ENCODE data around the gene MDGA2. TPM values are rescaled to one million over a fixed set of nuclear protein-coding genes. Genes with fewer than 3 reads are reported as not detected.

Gene MDGA2
- total and polyA plus RNA-seq, 2 of the 8 experiments (the other 6 are each of a cell fraction or from before 2014, with no cell fraction given): 0.11 to 0.69 TPM

DNA sequence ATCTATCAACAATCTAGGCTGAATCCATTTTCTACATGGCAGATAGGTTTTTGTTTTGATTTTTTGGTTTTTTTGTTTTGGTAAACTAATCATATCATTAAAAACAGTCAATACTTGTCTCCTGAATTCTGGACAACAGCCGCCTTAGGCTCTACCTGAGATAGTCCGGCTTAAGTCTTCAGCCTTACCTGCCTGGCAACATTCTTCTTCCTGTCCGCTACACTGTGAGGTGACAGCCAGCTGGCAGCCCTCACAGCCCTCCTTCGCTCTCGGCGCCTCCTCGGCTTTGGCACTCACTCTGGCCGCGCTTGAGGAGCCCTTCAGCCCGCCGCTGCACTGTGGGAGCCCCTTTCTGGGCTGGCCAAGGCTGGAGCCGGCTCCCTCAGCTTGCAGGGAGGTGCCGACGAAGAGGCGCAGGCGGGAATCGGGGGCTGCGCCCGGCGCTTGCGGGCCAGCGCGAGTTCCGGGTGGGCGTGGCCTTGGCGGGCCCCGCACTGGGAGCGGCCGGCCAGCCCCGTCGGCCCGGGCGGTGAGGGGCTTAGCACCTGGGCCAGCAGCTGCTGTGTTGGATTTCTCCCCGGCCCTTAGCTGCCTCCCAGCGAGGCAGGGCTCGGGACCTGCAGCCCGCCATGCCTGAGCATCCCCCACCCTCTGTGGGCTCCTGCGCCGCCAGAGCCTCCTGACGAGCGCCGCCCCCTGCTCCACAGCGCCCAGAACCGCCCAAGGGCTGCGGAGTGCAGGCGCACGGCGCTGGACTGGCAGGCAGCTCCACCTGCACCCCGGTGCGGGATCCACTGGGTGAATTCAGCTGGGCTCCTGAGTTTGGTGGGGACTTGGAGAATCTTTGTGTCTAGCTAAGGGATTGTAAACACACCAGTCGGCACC, 49.0 kb downstream of the MDGA2 start (continued):
- TF ChIP-seq, protein P1, sequence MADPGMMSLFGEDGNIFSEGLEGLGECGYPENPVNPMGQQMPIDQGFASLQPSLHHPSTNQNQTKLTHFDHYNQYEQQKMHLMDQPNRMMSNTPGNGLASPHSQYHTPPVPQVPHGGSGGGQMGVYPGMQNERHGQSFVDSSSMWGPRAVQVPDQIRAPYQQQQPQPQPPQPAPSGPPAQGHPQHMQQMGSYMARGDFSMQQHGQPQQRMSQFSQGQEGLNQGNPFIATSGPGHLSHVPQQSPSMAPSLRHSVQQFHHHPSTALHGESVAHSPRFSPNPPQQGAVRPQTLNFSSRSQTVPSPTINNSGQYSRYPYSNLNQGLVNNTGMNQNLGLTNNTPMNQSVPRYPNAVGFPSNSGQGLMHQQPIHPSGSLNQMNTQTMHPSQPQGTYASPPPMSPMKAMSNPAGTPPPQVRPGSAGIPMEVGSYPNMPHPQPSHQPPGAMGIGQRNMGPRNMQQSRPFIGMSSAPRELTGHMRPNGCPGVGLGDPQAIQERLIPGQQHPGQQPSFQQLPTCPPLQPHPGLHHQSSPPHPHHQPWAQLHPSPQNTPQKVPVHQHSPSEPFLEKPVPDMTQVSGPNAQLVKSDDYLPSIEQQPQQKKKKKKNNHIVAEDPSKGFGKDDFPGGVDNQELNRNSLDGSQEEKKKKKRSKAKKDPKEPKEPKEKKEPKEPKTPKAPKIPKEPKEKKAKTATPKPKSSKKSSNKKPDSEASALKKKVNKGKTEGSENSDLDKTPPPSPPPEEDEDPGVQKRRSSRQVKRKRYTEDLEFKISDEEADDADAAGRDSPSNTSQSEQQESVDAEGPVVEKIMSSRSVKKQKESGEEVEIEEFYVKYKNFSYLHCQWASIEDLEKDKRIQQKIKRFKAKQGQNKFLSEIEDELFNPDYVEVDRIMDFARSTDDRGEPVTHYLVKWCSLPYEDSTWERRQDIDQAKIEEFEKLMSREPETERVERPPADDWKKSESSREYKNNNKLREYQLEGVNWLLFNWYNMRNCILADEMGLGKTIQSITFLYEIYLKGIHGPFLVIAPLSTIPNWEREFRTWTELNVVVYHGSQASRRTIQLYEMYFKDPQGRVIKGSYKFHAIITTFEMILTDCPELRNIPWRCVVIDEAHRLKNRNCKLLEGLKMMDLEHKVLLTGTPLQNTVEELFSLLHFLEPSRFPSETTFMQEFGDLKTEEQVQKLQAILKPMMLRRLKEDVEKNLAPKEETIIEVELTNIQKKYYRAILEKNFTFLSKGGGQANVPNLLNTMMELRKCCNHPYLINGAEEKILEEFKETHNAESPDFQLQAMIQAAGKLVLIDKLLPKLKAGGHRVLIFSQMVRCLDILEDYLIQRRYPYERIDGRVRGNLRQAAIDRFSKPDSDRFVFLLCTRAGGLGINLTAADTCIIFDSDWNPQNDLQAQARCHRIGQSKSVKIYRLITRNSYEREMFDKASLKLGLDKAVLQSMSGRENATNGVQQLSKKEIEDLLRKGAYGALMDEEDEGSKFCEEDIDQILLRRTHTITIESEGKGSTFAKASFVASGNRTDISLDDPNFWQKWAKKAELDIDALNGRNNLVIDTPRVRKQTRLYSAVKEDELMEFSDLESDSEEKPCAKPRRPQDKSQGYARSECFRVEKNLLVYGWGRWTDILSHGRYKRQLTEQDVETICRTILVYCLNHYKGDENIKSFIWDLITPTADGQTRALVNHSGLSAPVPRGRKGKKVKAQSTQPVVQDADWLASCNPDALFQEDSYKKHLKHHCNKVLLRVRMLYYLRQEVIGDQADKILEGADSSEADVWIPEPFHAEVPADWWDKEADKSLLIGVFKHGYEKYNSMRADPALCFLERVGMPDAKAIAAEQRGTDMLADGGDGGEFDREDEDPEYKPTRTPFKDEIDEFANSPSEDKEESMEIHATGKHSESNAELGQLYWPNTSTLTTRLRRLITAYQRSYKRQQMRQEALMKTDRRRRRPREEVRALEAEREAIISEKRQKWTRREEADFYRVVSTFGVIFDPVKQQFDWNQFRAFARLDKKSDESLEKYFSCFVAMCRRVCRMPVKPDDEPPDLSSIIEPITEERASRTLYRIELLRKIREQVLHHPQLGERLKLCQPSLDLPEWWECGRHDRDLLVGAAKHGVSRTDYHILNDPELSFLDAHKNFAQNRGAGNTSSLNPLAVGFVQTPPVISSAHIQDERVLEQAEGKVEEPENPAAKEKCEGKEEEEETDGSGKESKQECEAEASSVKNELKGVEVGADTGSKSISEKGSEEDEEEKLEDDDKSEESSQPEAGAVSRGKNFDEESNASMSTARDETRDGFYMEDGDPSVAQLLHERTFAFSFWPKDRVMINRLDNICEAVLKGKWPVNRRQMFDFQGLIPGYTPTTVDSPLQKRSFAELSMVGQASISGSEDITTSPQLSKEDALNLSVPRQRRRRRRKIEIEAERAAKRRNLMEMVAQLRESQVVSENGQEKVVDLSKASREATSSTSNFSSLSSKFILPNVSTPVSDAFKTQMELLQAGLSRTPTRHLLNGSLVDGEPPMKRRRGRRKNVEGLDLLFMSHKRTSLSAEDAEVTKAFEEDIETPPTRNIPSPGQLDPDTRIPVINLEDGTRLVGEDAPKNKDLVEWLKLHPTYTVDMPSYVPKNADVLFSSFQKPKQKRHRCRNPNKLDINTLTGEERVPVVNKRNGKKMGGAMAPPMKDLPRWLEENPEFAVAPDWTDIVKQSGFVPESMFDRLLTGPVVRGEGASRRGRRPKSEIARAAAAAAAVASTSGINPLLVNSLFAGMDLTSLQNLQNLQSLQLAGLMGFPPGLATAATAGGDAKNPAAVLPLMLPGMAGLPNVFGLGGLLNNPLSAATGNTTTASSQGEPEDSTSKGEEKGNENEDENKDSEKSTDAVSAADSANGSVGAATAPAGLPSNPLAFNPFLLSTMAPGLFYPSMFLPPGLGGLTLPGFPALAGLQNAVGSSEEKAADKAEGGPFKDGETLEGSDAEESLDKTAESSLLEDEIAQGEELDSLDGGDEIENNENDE (IDR thresholded peaks at IDR 0.05; ENCODE audit: insufficient replicate concordance, low read length): no peak
- no peak for TF ChIP-seq HDAC6 (IDR thresholded peaks at IDR 0.05; ENCODE audit: low read depth, low read length)
- TF ChIP-seq TCF12 (IDR thresholded peaks at IDR 0.05; ENCODE audit: low read depth, low read length): no peak
- no peak for TF ChIP-seq EP300 (IDR thresholded peaks at IDR 0.05; ENCODE audit: borderline replicate concordance in 1 of 2, low read depth in 2 of 2, low read length in 2 of 2)

All from H1 (cell line).